Measurements from ENCODE around the gene GAB2.

GRCh38 chr11:78338702-78339101 is 78.9 kb downstream of the GAB2 start:
- TF ChIP-seq CTCF (IDR thresholded peaks at IDR 0.05): no peak
- TF ChIP-seq POLR2A (IDR thresholded peaks at IDR 0.05): no peak

All from adrenal gland (tissue), 5 donors.